ENCODE measurements around the gene HABP4. TPM values are rescaled to one million over a fixed set of nuclear protein-coding genes. Genes with fewer than 3 reads are reported as not detected.

The HABP4 gene
- total RNA-seq, 4 donors from 2014 or later, result 15.1 to 32.8 (median 26.2) TPM

- TF ChIP-seq, protein P1, sequence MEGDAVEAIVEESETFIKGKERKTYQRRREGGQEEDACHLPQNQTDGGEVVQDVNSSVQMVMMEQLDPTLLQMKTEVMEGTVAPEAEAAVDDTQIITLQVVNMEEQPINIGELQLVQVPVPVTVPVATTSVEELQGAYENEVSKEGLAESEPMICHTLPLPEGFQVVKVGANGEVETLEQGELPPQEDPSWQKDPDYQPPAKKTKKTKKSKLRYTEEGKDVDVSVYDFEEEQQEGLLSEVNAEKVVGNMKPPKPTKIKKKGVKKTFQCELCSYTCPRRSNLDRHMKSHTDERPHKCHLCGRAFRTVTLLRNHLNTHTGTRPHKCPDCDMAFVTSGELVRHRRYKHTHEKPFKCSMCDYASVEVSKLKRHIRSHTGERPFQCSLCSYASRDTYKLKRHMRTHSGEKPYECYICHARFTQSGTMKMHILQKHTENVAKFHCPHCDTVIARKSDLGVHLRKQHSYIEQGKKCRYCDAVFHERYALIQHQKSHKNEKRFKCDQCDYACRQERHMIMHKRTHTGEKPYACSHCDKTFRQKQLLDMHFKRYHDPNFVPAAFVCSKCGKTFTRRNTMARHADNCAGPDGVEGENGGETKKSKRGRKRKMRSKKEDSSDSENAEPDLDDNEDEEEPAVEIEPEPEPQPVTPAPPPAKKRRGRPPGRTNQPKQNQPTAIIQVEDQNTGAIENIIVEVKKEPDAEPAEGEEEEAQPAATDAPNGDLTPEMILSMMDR (IDR thresholded peaks at IDR 0.05; ENCODE audit: low read depth), result no peak
Measured at GRCh38 chr9:96499257-96499656, 49.3 kb downstream of the HABP4 start.

GRCh38 chr9:96500696-96501632, 51.0 kb downstream of the HABP4 start:
- TF ChIP-seq, protein P1 (IDR thresholded peaks at IDR 0.05; ENCODE audit: low read depth), result no peak

- TF ChIP-seq, protein P1 (IDR thresholded peaks at IDR 0.05; ENCODE audit: low read depth), result no peak
Measured at GRCh38 chr9:96501633-96502538, 51.9 kb downstream of the HABP4 start.

DNA sequence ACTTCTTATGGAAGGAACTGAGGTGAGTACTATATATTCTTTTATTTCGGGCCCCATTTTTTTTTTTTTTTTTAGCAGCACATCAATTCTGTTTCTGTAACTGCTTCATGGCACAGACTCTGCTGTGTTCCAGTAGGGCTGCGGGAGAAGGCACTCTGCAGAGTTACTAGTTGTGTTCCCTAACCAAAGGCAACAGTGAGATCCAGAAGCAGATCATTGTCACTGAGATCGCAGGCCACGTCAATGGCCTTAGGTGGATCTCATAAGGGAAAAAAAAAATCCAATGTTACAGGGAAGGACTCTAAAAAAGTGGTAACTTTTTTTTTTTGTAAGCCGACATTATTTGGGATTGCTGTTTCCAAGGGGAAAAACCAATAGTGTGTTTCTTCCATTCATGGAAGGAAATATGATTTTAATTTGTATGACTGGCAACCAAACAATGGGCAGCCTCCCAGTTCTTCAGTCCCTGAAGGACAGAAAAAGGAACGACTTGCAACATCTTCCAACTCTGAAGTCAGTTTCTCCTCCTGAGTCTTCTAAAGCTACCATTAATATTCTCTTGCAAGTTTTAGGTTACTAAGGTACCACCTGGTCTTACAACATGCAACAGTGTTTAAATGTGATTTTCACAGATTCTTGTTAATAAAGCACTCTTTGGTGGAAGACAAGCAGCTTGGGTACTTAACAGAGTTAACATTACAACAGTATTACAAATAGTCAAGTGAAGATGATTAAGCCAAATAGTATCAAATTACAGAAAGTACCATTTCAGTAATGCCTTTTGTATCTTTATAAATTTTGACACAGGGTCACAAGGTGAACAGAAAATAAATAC, 52.8 kb downstream of the HABP4 start:
- TF ChIP-seq, protein P1 (IDR thresholded peaks at IDR 0.05; ENCODE audit: low read depth), result no peak

- TF ChIP-seq, protein P1 (IDR thresholded peaks at IDR 0.05; ENCODE audit: low read depth), result no peak
Measured at GRCh38 chr9:96503918-96504317, 53.9 kb downstream of the HABP4 start.

GRCh38 chr9:96505316-96505991, 55.5 kb downstream of the HABP4 start:
- TF ChIP-seq, protein P1 (IDR thresholded peaks at IDR 0.05; ENCODE audit: low read depth), result no peak
